GM19035 (cell line): ENCODE results near the gene FOXD1.

Source experiments
- ATAC-seq: cut with Tn5 transposase; IDR thresholded peaks from one replicate; pipeline ENCODE4 v1.9.1; 2021; ENCODE audit not compliant: unreplicated experiment

Gene FOXD1

DNA sequence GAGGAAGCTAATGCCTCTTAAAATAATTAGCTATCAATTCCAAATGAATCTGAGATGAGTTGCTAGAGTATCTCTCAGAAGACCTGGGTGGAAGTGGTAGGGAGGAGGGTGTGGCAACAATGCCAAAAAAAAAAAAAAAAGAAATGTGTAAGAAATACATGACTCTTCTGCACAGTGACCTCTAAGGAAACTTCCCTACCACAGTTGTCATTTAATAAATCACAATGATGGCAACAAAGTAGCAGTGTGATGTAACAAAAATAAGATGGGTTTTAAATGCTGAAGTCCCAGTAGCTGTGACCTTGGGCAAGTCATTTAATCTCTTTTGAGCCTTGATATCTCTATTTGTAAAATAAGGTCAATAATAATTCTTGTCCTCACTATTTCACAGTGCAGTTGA is 7.2 kb downstream of the FOXD1 start:
- no peak for ATAC-seq

DNA sequence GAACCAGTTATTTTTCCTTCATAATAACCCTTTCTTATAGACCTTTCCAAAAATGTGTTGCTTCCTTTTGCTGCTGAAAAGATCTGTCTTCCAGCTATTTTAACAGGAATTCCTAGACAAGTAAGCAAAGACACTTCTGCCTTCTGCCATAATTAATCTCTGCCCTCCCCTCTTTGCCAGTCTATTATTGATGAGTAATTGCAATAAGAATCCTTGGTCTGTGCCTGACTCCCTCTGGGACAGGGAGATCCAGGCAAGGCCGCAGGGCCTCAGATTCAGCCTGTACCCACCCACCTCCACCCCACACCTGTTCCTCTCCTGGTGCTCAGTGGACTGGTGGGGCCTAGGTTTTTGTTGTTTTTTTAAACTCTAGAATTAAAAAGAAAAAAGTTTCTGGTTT is 8.3 kb downstream of the FOXD1 start:
- no peak for ATAC-seq

DNA sequence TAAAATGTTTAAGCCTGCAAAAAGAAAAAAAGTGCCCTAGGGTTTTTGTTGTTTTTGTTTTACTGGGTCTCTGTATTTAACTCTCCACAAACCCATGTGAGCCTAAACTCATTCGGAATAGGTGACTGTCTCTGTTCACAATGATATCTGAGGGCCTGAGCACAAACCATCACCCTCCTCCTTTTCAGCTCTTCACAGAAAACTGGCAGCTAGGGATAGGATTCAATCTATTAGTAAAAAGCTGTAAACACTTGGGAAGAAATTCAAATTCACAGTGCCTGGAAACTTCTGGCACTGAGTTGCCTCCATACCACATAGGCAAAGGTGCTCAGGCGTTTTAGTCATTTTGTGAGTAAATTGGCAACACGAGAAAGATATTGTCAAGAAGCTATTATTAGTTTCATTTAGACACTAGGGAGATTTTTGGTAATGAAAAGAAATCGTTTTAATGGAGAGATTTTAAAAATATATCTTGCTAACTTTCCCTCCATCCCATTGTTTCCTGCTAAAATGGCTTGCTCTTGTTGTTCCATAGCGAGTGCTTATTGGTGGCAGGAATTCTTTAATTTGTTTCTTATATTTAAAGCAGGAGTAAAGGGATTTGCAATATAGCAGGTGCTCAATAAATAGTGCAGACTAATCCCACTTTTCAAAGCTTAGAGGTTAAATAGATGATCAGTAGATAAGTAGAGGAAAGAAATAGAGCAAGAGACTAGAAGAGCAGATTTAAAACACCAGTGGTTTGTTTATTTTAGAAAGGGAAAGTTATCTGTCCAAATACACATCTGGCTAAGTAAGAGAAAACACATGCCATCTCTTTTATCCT is 9.7 kb downstream of the FOXD1 start:
- no peak for ATAC-seq

- ATAC-seq: no peak
Observed at GRCh38 chr5:73437777-73438644, 10.6 kb downstream of the FOXD1 start.

DNA sequence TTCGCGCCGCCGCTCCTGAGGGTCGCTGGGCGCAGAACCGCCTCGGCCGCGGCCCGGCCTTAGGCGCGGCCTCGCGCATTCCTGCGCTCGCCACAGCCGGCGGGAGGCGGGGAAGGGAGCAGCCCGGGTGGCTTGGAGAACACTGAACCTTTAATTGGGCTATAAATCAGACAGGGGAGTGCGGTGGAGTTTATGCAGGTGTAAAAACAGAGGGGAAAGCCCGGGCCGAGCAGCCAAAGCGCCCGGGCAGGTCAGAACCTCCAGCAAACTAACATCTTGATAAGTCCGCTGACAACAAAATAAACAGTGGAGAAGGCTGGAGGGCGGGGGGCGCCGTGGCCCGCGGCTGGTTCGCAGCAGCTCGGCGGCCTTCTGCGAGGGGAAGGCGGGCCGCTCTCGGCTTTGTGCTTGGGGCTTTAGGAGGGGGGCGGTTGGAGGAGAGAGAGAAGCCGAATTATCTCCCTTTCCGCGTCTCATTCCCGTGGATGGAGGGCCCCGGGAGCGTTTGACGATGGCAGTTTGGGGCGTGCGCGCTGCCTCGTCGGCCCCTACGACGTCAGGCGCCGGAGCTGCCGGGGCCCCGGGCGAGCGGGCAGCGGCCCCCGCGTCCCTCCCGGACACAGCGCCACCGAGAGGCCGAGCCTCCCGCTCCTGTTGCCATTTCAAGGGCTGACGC is 11.3 kb downstream of the FOXD1 start:
- ATAC-seq: no peak

DNA sequence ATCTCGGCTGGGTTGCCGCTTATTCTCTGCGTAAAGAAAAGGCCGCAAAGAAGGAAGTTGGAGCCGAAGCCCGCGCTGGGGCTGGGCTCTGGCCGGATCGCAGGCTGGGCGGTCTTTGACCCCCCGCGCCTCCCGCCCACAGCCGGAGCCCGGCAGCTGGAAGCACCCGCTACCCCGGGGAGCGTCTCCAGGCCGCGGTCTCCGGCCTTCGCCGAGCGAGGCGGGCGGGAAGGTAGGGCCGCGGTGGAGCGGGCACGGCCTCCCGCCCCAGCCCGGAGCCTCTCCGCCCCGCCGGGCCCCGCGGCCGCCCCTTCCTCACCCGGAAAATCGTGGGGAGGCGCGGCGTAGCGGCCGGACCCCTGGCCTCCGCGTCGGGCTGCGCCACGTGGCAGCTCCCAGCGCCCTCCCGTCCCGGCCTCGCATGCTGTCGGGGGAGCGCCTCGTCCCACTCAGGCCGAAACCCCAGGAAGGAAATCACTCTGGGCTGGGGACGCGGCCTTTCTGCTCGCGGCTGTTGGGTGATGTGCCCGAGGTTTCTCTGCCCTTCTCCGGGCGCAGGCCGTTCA is 12.0 kb downstream of the FOXD1 start:
- no peak for ATAC-seq

DNA sequence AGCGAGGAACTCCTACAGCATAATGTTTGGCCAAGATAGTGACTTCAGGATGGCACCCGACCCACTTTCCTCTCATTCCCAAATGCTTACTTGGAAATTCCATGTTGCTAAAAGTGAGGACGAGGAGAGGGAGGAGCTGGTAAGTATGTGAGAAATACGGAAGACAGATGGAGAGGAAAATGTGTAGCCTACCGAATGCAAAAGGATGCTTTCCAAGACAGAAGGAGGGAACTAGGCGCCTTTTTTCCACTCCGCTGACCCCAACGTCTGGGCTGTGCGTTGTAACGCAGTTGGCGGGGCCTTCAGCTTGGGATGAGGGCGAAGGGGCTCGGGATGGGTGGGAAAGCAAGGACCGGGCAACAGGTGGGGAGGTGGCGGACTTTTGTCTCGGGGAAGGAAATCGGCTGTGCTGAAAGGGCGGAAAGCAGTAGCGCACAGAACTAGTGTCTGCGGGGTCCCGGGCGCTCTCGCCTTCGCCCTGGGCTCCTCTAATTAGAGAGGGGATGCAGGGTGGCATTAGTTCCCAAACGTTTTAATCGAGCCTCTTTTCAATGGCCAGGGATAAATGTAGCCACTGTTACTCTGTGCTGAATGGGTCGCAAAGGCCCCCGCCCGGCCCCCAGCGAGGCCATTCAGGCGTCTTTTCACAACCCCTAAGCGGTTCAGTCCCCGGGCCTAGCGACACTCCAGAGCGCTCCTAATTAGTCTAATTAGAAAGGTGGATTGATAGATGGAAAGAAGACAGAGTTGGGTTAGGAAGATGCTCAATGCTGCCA is 12.6 kb downstream of the FOXD1 start:
- no peak for ATAC-seq

- no peak for ATAC-seq
Observed at GRCh38 chr5:73434907-73435306, 13.7 kb downstream of the FOXD1 start.

DNA sequence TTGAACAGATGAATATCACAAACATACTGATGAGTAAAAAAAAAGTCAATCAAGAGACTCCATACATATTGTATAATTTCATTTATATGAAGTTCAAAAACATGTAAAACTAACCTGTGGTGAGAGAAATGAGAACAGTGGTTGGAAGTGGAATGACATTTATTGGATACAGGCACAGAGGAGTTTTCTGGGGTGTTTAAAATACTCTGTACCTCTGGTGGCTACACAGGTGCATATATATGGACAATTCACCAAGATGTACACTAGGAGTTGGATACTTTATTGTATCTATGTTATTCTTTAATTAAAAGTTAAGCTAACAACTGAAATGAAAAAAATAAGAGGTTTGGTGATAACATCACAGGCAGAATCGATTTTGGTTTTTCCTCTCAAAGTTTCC is 14.1 kb downstream of the FOXD1 start:
- ATAC-seq: no peak

GRCh38 chr5:73433982-73434342 is 14.6 kb downstream of the FOXD1 start:
- ATAC-seq: no peak

- ATAC-seq: no peak
Observed at GRCh38 chr5:73433272-73433981, 15.2 kb downstream of the FOXD1 start.

DNA sequence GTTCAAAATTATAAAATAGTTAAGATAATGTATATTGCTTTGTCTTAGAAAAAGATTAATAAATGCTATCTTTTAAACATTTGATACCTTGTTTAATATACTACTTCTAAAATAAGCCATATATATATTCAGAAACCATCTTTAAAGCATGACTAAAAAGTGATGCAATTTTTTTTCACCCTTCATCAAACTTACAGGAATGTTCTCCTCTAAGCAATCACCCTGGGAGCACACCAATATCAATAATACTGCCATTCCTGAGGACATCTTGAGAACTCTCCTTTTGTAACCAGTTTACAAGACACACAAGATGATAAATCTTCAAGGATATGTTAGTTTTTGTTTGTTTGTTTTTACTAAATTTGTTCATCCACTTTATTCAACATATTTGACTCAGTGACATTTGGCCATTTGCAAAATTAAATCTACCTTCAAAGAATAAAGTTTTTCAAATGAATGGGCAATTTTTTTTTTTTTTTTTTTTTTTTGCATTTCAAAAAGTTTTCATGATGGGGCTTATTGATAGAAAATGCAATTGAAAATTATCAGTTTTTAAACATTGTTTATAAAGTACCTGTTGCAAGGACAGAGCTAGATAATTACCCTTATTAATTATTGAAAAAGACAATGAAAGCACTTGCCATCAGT is 17.2 kb downstream of the FOXD1 start:
- no peak for ATAC-seq

GRCh38 chr5:73426034-73426433 is 22.5 kb downstream of the FOXD1 start:
- no peak for ATAC-seq

DNA sequence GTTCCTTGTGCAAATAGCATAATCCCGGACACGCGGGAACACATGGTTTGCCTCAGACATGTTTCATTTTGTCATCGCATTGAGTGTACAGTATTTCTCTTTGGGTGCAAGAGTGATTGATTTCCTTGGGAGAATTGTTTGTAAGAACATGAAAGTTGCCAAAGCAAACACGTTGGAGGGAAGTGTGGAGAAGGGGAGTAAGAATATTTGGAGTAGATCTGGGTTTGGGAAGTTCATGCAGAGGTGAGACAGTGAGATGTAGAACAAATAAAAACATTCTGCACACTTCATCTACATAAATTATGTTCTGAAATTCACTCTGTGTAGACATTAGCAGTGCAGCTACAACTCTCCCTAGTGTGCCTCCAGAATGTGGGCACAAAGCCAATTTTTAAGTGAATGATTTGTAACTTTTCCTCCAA is 24.0 kb downstream of the FOXD1 start:
- no peak for ATAC-seq

GRCh38 chr5:73422164-73422563 is 26.4 kb downstream of the FOXD1 start:
- no peak for ATAC-seq

- ATAC-seq: no peak
Observed at GRCh38 chr5:73420666-73421065, 27.9 kb downstream of the FOXD1 start.

- ATAC-seq: no peak
Observed at GRCh38 chr5:73419465-73420390, 28.8 kb downstream of the FOXD1 start.

DNA sequence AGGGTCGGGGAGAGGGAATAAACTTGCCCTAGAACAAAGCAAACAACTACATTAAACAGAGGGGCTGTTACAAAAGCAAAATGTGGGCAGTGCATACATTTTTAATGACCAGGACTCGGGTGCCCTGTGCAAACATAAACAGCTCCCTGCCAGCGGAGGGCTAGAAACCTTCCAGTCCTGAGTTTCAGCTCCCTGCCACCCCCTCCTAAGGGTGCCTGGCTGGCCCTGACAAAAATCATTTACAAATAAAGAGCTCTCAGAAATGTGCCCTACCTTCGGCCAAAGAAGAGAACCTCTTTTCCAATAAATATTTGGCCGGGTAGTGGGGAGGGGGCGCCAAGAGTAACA is 29.5 kb downstream of the FOXD1 start:
- ATAC-seq: no peak
